PFSK-1 (cell line): ENCODE results near the gene RXRB. TPM values are rescaled to one million over a fixed set of nuclear protein-coding genes. Genes with fewer than 3 reads are reported as not detected.

Source experiments
- FOXP2 ChIP-seq: optimal IDR thresholded peaks from 2 replicates; pipeline ENCODE3; 2011; ENCODE audit warnings: borderline replicate concordance, control low read depth, inconsistent platforms; ENCODE audit not compliant: insufficient read depth; ENCODE audit errors: extremely low read length, extremely low read depth
- POLR2AphosphoS5 ChIP-seq: IDR thresholded peaks from 2 replicates; pipeline ENCODE4 v1.6.1; 2012; ENCODE audit warnings: low read depth, mild to moderate bottlenecking, control low read depth, low read length, moderate library complexity
- REST ChIP-seq, 2 experiments: IDR thresholded peaks; 2 replicates each; pipeline versions ENCODE4 v1.6.1 to v1.8.0; 2011 to 2012; ENCODE audit warnings: low read depth in 2 of 2, low read length in 2 of 2, control low read depth in 1 of 2, inconsistent platforms in 1 of 2, mild to moderate bottlenecking in 1 of 2, moderate library complexity in 1 of 2; ENCODE audit not compliant: insufficient read depth in 1 of 2
- SIN3A ChIP-seq: IDR thresholded peaks from 2 replicates; pipeline ENCODE4 v1.6.1; 2012; ENCODE audit warnings: mild to moderate bottlenecking, low read length, moderate library complexity, borderline replicate concordance; ENCODE audit not compliant: insufficient read depth
- TAF1 ChIP-seq: IDR thresholded peaks from 2 replicates; pipeline ENCODE4 v1.6.1; 2012; ENCODE audit warnings: low read length, control low read depth, borderline replicate concordance; ENCODE audit not compliant: insufficient read depth
- polyA plus RNA-seq: library from polyadenylated mRNA; unstranded; fragments of >200 nt; gene quantifications from one replicate; pipeline ENCODE4 v1.2.1, GENCODE V29; 2012; ENCODE audit warnings: low read depth, missing spikeins; ENCODE audit not compliant: insufficient read length

Gene RXRB
- 50.5 TPM for polyA plus RNA-seq

- no peak for TF ChIP-seq FOXP2
- TF ChIP-seq TAF1, result peak; percentile 90; the same call in 1 of the 2 replicates
- TF ChIP-seq SIN3A, result 0 out of 2 replicates have a peak, but pooled peaks have one; percentile 34
- TF ChIP-seq POLR2AphosphoS5, result peak; percentile 82
Measured at GRCh38 chr6:33200219-33201146, at the start of gene RXRB, which contains the start of gene SLC39A7. Gene RXRB (minus strand): TSS chr6:33200665. CDS start chr6:33200476, 189 bp downstream. Gene SLC39A7 (plus strand): TSS chr6:33200867. CDS start chr6:33201246, 379 bp downstream.

- no peak for TF ChIP-seq FOXP2
- TF ChIP-seq POLR2AphosphoS5, result no peak
Measured at GRCh38 chr6:33249732-33250630, 49.5 kb upstream of the RXRB start.

- TF ChIP-seq REST (IDR thresholded peaks at IDR 0.05; ENCODE audit: insufficient read depth in 1 of 2, low read depth in 2 of 2, low read length in 2 of 2), result peak; percentile 30 to 36; a peak in 1 of 4 replicates
- TF ChIP-seq POLR2AphosphoS5, result peak; percentile 91
- peak; percentile 72 for TF ChIP-seq FOXP2
- TF ChIP-seq SIN3A, result peak; percentile 53; the same call in 1 of the 2 replicates
- TF ChIP-seq TAF1, result peak; percentile 74; the same call in 1 of the 2 replicates
Measured at GRCh38 chr6:33248932-33249731, 48.7 kb upstream of the RXRB start.

- no peak for TF ChIP-seq SIN3A
- peak; percentile 1 for TF ChIP-seq FOXP2
Measured at GRCh38 chr6:33248643-33248931, 48.1 kb upstream of the RXRB start.

GRCh38 chr6:33247977-33248642 is 47.6 kb upstream of the RXRB start:
- 0 out of 2 replicates have a peak, but pooled peaks have one; percentile 53 for TF ChIP-seq SIN3A
- no peak for TF ChIP-seq POLR2AphosphoS5
- TF ChIP-seq FOXP2, result peak; percentile 27

- TF ChIP-seq SIN3A (no peak), POLR2AphosphoS5 (no peak), FOXP2 (no peak), REST (IDR thresholded peaks at IDR 0.05; ENCODE audit: insufficient read depth in 1 of 2, low read depth in 2 of 2, low read length in 2 of 2) (no peak), TAF1 (no peak)
Measured at GRCh38 chr6:33243476-33243875, 43.0 kb upstream of the RXRB start.
